ENCODE data around the gene RPTOR. TPM values are rescaled to one million over a fixed set of nuclear protein-coding genes. Genes with fewer than 3 reads are reported as not detected.

The RPTOR gene
- total and polyA plus RNA-seq, 10 of the 15 experiments (the other 5 are each of a cell fraction or from before 2014, with no cell fraction given), result 0.18 to 32.1 (median 7.8) TPM

- DNase-seq (ENCODE audit: low read depth, low spot score) (no peak), FAIRE-seq (no peak), ATAC-seq (no peak)
- Histone ChIP-seq H3K9me3 (replicated peaks; ENCODE audit: control insufficient read depth, insufficient read depth, low read length) (peaks cover 5% of the 10 kb centered on the region; the same call in 2 of the 3 replicates), H3K27me3 (replicated peaks in 1 of 2; ENCODE audit: control insufficient read depth in 2 of 2, insufficient read depth in 2 of 2, low read length in 1 of 2) (no peaks in the 10 kb centered on the region), H4K20me1 (ENCODE audit: control insufficient read depth, insufficient read depth) (no peaks in the 10 kb centered on the region), H3K27ac (ENCODE audit: control insufficient read depth, insufficient read depth) (no peak overlapping the region), H3K36me3 (ENCODE audit: control insufficient read depth in 2 of 2, insufficient read depth in 2 of 2, low read length in 1 of 2) (no peaks in the 10 kb centered on the region), H3K4me2 (ENCODE audit: control insufficient read depth, insufficient read depth) (no peak overlapping the region), H3K4me1 (ENCODE audit: control insufficient read depth, insufficient read depth, low read length) (peaks cover 4% of the 10 kb centered on the region), H3K4me3 (no peak overlapping the region), H3K9ac (ENCODE audit: control insufficient read depth, insufficient read depth, low read length) (no peak overlapping the region), H3K79me2 (ENCODE audit: control insufficient read depth, insufficient read depth, low read length) (peaks cover 7% of the 10 kb centered on the region), H2AFZ (ENCODE audit: control insufficient read depth, low read depth, low read length) (no peak overlapping the region)
- ChIA-PET SMC1A (ENCODE audit: uncharacterized antibody, unreplicated experiment) (no interaction called here), RAD21 (ENCODE audit: unreplicated experiment) (no interaction called here), CTCF (no interaction called here), POLR2A (no interaction called here)
- in situ Hi-C loops (cut with MboI) (no loop called here), intact Hi-C loops (cut with micrococcal nuclease; ENCODE audit: unreplicated experiment) (no loop called here)
- no TSS peak for BruUV-seq (replicated peaks)
- WGBS (ENCODE audit: insufficient coverage, insufficient replicate concordance, low lambda C conversion rate, missing lambda C conversion rate), result 98% methylated on average over 6 of the region's 6 CpGs
- TF ChIP-seq ATF7 (IDR thresholded peaks at IDR 0.05; ENCODE audit: low read depth), result no peak
- TF ChIP-seq IRF4 (IDR thresholded peaks at IDR 0.05; ENCODE audit: low read depth, low read length), result no peak
- no peak for TF ChIP-seq MYC (IDR thresholded peaks at IDR 0.05; ENCODE audit: insufficient read depth, insufficient read length, insufficient replicate concordance, low read length, severe bottlenecking)
- no peak for TF ChIP-seq CBFB (IDR thresholded peaks at IDR 0.05; ENCODE audit: low read depth)
- no peak for TF ChIP-seq NKRF (conservative IDR thresholded peaks at IDR 0.05)
- no peak for TF ChIP-seq TBL1XR1 (IDR thresholded peaks at IDR 0.05; ENCODE audit: low read depth, low read length)
- no peak for TF ChIP-seq STAT1 (conservative IDR thresholded peaks at IDR 0.05)
- TF ChIP-seq TARDBP (IDR thresholded peaks at IDR 0.05; ENCODE audit: borderline replicate concordance), result no peak
- TF ChIP-seq EGR1 (IDR thresholded peaks at IDR 0.05; ENCODE audit: borderline replicate concordance in 1 of 2, low read depth in 2 of 2, low read length in 2 of 2), result no peak
- TF ChIP-seq E4F1 (IDR thresholded peaks at IDR 0.05; ENCODE audit: borderline replicate concordance, partially characterized antibody), result no peak
- no peak for TF ChIP-seq CBX5 (IDR thresholded peaks at IDR 0.05; ENCODE audit: low read depth)
- no peak for TF ChIP-seq HDAC2 (IDR thresholded peaks at IDR 0.05)
- TF ChIP-seq EED (IDR thresholded peaks at IDR 0.05; ENCODE audit: low read depth), result no peak
- no peak for TF ChIP-seq ASH2L (IDR thresholded peaks at IDR 0.05; ENCODE audit: borderline replicate concordance, low read depth)
- TF ChIP-seq CTCF (IDR thresholded peaks at IDR 0.05 in 2 of 3, conservative IDR thresholded peaks at IDR 0.05 in 1 of 3; ENCODE audit: control insufficient read depth in 2 of 3, extremely low read depth in 1 of 3, insufficient read depth in 1 of 3, low read depth in 3 of 3, low read length in 3 of 3), result no peak
- TF ChIP-seq YBX1 (IDR thresholded peaks at IDR 0.05), result no peak
These were observed 109.2 kb downstream of the RPTOR start for GRCh38 chr17:80653856-80654255.
